Dedifferentiated amniotic fluid mesenchymal stem cell (primary cell): ENCODE data around the gene LIMA1.
A peak's percentile ranks its signal among the peaks of the same experiment; 100 is the strongest.
"Not testable (repeated sequence)": the region's sequence is repeated elsewhere in the genome, so short reads cannot be mapped to it uniquely, and the experiment has no call there.

Source experiments
- DNase-seq: peaks from one replicate; pipeline ENCODE4 v3.0.0-alpha.2; 2016; ENCODE audit errors: extremely low spot score

Gene LIMA1

GRCh38 chr12:50185970-50186663 lies 97.2 kb downstream of the LIMA1 start:
- no peak for DNase-seq

- no peak for DNase-seq
Observed at GRCh38 chr12:50185301-50185895, 97.9 kb downstream of the LIMA1 start.

GRCh38 chr12:50184261-50184660 lies 99.1 kb downstream of the LIMA1 start:
- DNase-seq: no peak

- DNase-seq: no peak
Observed at GRCh38 chr12:50182461-50182860, 100.9 kb downstream of the LIMA1 start.

- no peak for DNase-seq
Observed at GRCh38 chr12:50181691-50182090, 101.6 kb downstream of the LIMA1 start.

- no peak for DNase-seq
Observed at GRCh38 chr12:50175716-50176026, 107.6 kb downstream of the LIMA1 start.

- DNase-seq: peak; percentile 93
Observed at GRCh38 chr12:50174971-50175715, 108.2 kb downstream of the LIMA1 start.

- DNase-seq: peak; percentile 98
Observed at GRCh38 chr12:50167049-50167828, 116.1 kb downstream of the LIMA1 start, which contains the start of gene CERS5. Gene CERS5, minus strand, starts transcription at chr12:50167369. Its CDS starts 72 bp downstream, at chr12:50167297.

GRCh38 chr12:50166799-50167048 lies 116.6 kb downstream of the LIMA1 start:
- no peak for DNase-seq

- no peak for DNase-seq
Observed at GRCh38 chr12:50164963-50165362, 118.4 kb downstream of the LIMA1 start.

GRCh38 chr12:50162230-50162629 lies 121.1 kb downstream of the LIMA1 start:
- DNase-seq: no peak

GRCh38 chr12:50160643-50161042 lies 122.7 kb downstream of the LIMA1 start:
- no peak for DNase-seq

GRCh38 chr12:50157259-50157658 lies 126.1 kb downstream of the LIMA1 start:
- DNase-seq: no peak

- no peak for DNase-seq
Observed at GRCh38 chr12:50156641-50157040, 126.7 kb downstream of the LIMA1 start.

- DNase-seq: not testable (repeated sequence)
Observed at GRCh38 chr12:50154947-50155346, 128.4 kb downstream of the LIMA1 start.

GRCh38 chr12:50151047-50151687 lies 132.2 kb downstream of the LIMA1 start:
- no peak for DNase-seq

- no peak for DNase-seq
Observed at GRCh38 chr12:50149311-50149710, 134.0 kb downstream of the LIMA1 start.

GRCh38 chr12:50148011-50148410 lies 135.3 kb downstream of the LIMA1 start:
- not testable (repeated sequence) for DNase-seq

GRCh38 chr12:50147281-50147680 lies 136.0 kb downstream of the LIMA1 start:
- no peak for DNase-seq

GRCh38 chr12:50145439-50145838 lies 137.9 kb downstream of the LIMA1 start:
- no peak for DNase-seq

GRCh38 chr12:50142993-50143392 lies 140.3 kb downstream of the LIMA1 start:
- no peak for DNase-seq
